ENCODE data around the gene TRAPPC2B. TPM values are rescaled to one million over a fixed set of nuclear protein-coding genes. Genes with fewer than 3 reads are reported as not detected.

TRAPPC2B gene
- total RNA-seq, 2 experiments from 2014 or later = 9.8 to 19.3 TPM

DNA sequence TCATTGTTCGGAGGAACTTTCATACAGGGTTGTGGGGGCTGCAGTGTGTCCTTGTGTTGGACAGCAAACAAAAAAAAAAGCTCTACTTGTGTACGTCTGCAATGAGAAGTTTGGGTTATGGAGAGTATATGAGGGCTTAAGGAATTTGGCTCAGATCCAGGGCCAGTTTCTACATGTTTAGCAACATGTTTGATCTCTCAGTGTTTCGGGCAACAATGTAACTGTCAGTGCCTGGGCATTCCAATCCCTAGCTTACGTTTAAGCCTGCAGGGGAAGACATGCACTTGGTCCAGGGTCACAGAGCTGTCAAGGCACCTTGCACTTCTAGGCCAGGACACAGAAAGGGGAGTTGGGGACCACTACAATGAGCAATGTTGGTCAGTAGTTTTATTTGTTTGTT lies 29.2 kb upstream of the TRAPPC2B start:
- Histone ChIP-seq H4K20me1 (ENCODE audit: insufficient read depth, low read length) (no peaks in the 10 kb centered on the region), H3K79me2 (ENCODE audit: insufficient read depth, low read depth, low read length) (no peaks in the 10 kb centered on the region; the same call in 1 of the 2 replicates), H3K9me3 (ENCODE audit: low read length) (no peaks in the 10 kb centered on the region), H3K36me3 (ENCODE audit: insufficient read depth, low read length) (peaks cover 45% of the 10 kb centered on the region), H3K4me1 (ENCODE audit: insufficient read depth, low read length, poor library complexity, severe bottlenecking) (no peaks in the 10 kb centered on the region), H3K4me2 (ENCODE audit: low read length) (no peak overlapping the region), H2AFZ (ENCODE audit: low read length) (no peak overlapping the region), H3K4me3 (ENCODE audit: low read depth, low read length, poor library complexity, severe bottlenecking) (no peak overlapping the region), H3K27ac (ENCODE audit: low read depth, low read length, poor library complexity, severe bottlenecking) (no peak overlapping the region), H3K9me2 (ENCODE audit: insufficient read depth, low read length) (no peaks in the 10 kb centered on the region)
- TF ChIP-seq EZH2phosphoT487 (IDR thresholded peaks at IDR 0.05; ENCODE audit: borderline replicate concordance, low read depth, low read length) = no peak
- TF ChIP-seq, protein P1, sequence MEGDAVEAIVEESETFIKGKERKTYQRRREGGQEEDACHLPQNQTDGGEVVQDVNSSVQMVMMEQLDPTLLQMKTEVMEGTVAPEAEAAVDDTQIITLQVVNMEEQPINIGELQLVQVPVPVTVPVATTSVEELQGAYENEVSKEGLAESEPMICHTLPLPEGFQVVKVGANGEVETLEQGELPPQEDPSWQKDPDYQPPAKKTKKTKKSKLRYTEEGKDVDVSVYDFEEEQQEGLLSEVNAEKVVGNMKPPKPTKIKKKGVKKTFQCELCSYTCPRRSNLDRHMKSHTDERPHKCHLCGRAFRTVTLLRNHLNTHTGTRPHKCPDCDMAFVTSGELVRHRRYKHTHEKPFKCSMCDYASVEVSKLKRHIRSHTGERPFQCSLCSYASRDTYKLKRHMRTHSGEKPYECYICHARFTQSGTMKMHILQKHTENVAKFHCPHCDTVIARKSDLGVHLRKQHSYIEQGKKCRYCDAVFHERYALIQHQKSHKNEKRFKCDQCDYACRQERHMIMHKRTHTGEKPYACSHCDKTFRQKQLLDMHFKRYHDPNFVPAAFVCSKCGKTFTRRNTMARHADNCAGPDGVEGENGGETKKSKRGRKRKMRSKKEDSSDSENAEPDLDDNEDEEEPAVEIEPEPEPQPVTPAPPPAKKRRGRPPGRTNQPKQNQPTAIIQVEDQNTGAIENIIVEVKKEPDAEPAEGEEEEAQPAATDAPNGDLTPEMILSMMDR (conservative IDR thresholded peaks at IDR 0.05; ENCODE audit: low read length) = no peak
- ChIA-PET POLR2A (interaction anchor here (0.6 kb wide), 1 partner anchor 13 kb away, joined by 3 read pairs; no protein-coding TSS in a partner anchor), CTCF (ENCODE audit: unreplicated experiment) (no interaction called here)
- intact Hi-C loops (cut with micrococcal nuclease; ENCODE audit: unreplicated experiment) = no loop called here
- BruUV-seq (replicated peaks) = no TSS peak
- no peak for DNase-seq (ENCODE audit: low spot score)

DNA sequence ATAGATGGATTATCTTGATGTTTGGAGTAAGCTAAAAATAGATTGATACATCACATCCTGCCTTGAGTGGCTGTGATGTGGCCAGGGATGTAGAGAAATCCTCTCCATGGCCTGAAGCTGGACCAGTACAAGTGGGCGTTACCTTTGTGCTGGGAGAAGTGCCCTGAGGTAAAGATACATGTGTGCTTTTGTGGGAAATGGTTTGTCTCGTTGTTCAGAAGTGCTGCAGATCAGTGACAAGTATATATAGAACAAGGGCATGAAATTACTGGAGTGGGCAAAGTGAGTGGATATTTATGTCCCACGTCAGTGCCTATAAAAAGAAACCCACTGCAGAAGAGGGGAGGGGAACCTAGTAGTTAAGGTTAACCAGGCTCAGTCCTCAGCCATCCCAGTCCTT lies 24.5 kb upstream of the TRAPPC2B start:
- no peak for TF ChIP-seq EZH2phosphoT487 (IDR thresholded peaks at IDR 0.05; ENCODE audit: borderline replicate concordance, low read depth, low read length)
- TF ChIP-seq, protein P1 (conservative IDR thresholded peaks at IDR 0.05; ENCODE audit: low read length) = no peak
- no peak overlapping the region for H2AFZ ChIP-seq (ENCODE audit: low read length)
- no peaks in the 10 kb centered on the region for H3K79me2 ChIP-seq (ENCODE audit: insufficient read depth, low read depth, low read length)
- no peaks in the 10 kb centered on the region for H3K9me2 ChIP-seq (ENCODE audit: insufficient read depth, low read length)
- no TSS peak for BruUV-seq (replicated peaks)
- no peaks in the 10 kb centered on the region for H4K20me1 ChIP-seq (ENCODE audit: insufficient read depth, low read length)
- no peak for DNase-seq (ENCODE audit: low spot score)
- no peak overlapping the region for H3K4me3 ChIP-seq (ENCODE audit: low read depth, low read length, poor library complexity, severe bottlenecking)
- no peaks in the 10 kb centered on the region for H3K9me3 ChIP-seq (ENCODE audit: low read length)
- intact Hi-C loops (cut with micrococcal nuclease; ENCODE audit: unreplicated experiment) = no loop called here
- ChIA-PET POLR2A (no interaction called here), CTCF (ENCODE audit: unreplicated experiment) (no interaction called here)
- no peaks in the 10 kb centered on the region for H3K4me1 ChIP-seq (ENCODE audit: insufficient read depth, low read length, poor library complexity, severe bottlenecking)
- H3K27ac ChIP-seq (ENCODE audit: low read depth, low read length, poor library complexity, severe bottlenecking) = no peak overlapping the region
- H3K36me3 ChIP-seq (ENCODE audit: insufficient read depth, low read length) = peaks cover 8% of the 10 kb centered on the region; the same call in 1 of the 2 replicates
- no peak overlapping the region for H3K4me2 ChIP-seq (ENCODE audit: low read length)

DNA sequence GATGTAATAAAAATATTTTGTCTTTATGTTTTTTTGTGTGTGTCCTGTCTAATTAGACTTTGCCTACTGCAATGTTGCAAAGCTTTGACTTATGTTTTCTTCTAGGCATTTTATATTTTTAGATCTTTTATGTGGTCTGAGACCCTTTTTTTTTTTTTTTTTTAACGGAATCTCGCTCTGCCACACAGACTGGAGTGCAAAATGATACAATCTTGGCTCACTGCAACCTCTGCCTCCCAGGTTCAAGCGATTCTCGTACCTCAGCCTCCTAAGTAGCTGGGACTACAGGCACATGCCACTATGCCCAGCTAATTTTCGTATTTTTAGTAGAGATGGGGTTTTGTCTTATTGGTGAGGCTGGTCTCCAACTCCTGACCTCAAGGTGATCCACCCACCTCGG lies 20.8 kb upstream of the TRAPPC2B start:
- H3K4me1 ChIP-seq (ENCODE audit: insufficient read depth, low read length, poor library complexity, severe bottlenecking) = no peaks in the 10 kb centered on the region
- no peak overlapping the region for H2AFZ ChIP-seq (ENCODE audit: low read length)
- no peak for DNase-seq (ENCODE audit: low spot score)
- no peaks in the 10 kb centered on the region for H3K9me3 ChIP-seq (ENCODE audit: low read length)
- intact Hi-C loops (cut with micrococcal nuclease; ENCODE audit: unreplicated experiment) = no loop called here
- H3K9me2 ChIP-seq (ENCODE audit: insufficient read depth, low read length) = no peaks in the 10 kb centered on the region
- ChIA-PET CTCF (ENCODE audit: unreplicated experiment) (no interaction called here), POLR2A (no interaction called here)
- no peaks in the 10 kb centered on the region for H3K36me3 ChIP-seq (ENCODE audit: insufficient read depth, low read length)
- H3K79me2 ChIP-seq (ENCODE audit: insufficient read depth, low read depth, low read length) = no peaks in the 10 kb centered on the region
- no peaks in the 10 kb centered on the region for H4K20me1 ChIP-seq (ENCODE audit: insufficient read depth, low read length)
- H3K4me2 ChIP-seq (ENCODE audit: low read length) = no peak overlapping the region
- no TSS peak for BruUV-seq (replicated peaks)
- no peak overlapping the region for H3K4me3 ChIP-seq (ENCODE audit: low read depth, low read length, poor library complexity, severe bottlenecking)
- TF ChIP-seq, protein P1 (conservative IDR thresholded peaks at IDR 0.05; ENCODE audit: low read length) = no peak
- no peak for TF ChIP-seq EZH2phosphoT487 (IDR thresholded peaks at IDR 0.05; ENCODE audit: borderline replicate concordance, low read depth, low read length)
- H3K27ac ChIP-seq (ENCODE audit: low read depth, low read length, poor library complexity, severe bottlenecking) = no peak overlapping the region
